GM12891 (cell line): ENCODE results near the gene SNAP29.

Source experiments
- POLR2A ChIP-seq: IDR thresholded peaks from 2 replicates; pipeline ENCODE4 v1.6.1; 2011; ENCODE audit warnings: low read depth, low read length, control low read depth
- SPI1 ChIP-seq: IDR thresholded peaks from 2 replicates; pipeline ENCODE4 v1.6.1; 2011; ENCODE audit warnings: low read depth, low read length, control low read depth

DNA sequence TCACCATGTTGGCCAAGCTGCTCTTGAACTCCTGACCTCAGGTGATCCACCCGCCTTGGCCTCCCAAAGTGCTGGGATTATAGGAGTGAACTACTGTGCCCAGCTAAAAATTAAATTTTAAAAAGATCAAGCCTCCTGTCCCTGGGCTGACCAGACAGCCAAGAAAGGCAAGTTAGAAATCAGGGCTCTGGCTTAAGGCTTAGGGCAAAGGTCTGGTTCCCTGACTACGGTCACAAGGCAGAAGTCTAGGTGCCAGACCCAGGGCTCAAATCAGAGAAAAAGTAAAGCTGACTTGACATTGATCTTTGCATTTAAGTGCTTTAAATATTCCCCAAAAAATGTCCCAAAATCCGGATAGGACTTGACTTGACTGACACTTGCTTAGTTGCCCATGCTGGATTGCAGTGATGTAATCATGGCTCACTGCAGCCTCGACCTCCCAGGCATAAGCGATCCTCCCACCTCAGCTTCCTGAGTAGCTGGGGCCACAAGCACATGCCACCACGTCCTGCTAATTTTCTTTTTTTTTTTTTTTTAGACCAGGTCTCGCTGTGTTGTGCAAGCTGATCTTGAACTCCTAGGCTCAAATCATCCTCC is 41.1 kb downstream of the SNAP29 start:
- TF ChIP-seq POLR2A: no peak
- TF ChIP-seq SPI1: no peak
